ENCODE data around the gene SLC44A4.

GRCh38 chr6:31842053-31842452 lies 36.7 kb downstream of the SLC44A4 start:
- TF ChIP-seq EZH2 (IDR thresholded peaks at IDR 0.05; ENCODE audit: low read length) = no peak
- TF ChIP-seq CTCF (optimal IDR thresholded peaks at IDR 0.05 in 1 of 3, IDR thresholded peaks at IDR 0.05 in 1 of 3, conservative IDR thresholded peaks at IDR 0.05 in 1 of 3; ENCODE audit: extremely low read depth in 1 of 3, insufficient read depth in 2 of 3, low read length in 3 of 3) = no peak
